Progenitor cell of endocrine pancreas (in vitro differentiated cells): ENCODE measurements around the gene MOGAT2. TPM values are rescaled to one million over a fixed set of nuclear protein-coding genes. Genes with fewer than 3 reads are reported as not detected.

Experiments
- DNase-seq: peaks from one replicate; pipeline ENCODE4 v3.0.0; 2021; ENCODE audit warnings: low spot score; ENCODE audit not compliant: unreplicated experiment
- H3K27ac Mint-ChIP-seq: 2 replicates; pipeline ENCODE4 v1.8.0; 2021; ENCODE audit warnings: mild to moderate bottlenecking, moderate library complexity, mixed read lengths
- H3K27me3 Mint-ChIP-seq: 2 replicates; pipeline ENCODE4 v1.8.0; 2021; ENCODE audit warnings: mixed read lengths
- H3K36me3 Mint-ChIP-seq: 2 replicates; pipeline ENCODE4 v1.8.0; 2022; ENCODE audit warnings: mixed read lengths; ENCODE audit not compliant: insufficient read depth
- H3K4me1 Mint-ChIP-seq: 2 replicates; pipeline ENCODE4 v1.8.0; 2021; ENCODE audit warnings: low read depth, mixed read lengths
- H3K4me3 Mint-ChIP-seq: 2 replicates; pipeline ENCODE4 v1.8.0; 2021; ENCODE audit warnings: low read depth, mild to moderate bottlenecking, moderate library complexity, mixed read lengths
- H3K9me3 Mint-ChIP-seq: 2 replicates; pipeline ENCODE4 v1.8.0; 2021; ENCODE audit warnings: low read depth, mixed read lengths
- total RNA-seq: library from RNA; stranded (reverse); gene quantifications from 2 replicates; pipeline ENCODE4 v1.2.1, GENCODE V29; 2021
- TF ChIP-seq, protein P1 (sequence below): fragments of 200-600 bp; sonication (generic); IDR thresholded peaks from one replicate; pipeline ENCODE4 v1.5.0; 2021; ENCODE audit warnings: antibody characterized with exemption, mild to moderate bottlenecking; ENCODE audit not compliant: unreplicated experiment

Gene MOGAT2
- total RNA-seq, 1 donor from 2014 or later: not detected

- TF ChIP-seq, protein P1, sequence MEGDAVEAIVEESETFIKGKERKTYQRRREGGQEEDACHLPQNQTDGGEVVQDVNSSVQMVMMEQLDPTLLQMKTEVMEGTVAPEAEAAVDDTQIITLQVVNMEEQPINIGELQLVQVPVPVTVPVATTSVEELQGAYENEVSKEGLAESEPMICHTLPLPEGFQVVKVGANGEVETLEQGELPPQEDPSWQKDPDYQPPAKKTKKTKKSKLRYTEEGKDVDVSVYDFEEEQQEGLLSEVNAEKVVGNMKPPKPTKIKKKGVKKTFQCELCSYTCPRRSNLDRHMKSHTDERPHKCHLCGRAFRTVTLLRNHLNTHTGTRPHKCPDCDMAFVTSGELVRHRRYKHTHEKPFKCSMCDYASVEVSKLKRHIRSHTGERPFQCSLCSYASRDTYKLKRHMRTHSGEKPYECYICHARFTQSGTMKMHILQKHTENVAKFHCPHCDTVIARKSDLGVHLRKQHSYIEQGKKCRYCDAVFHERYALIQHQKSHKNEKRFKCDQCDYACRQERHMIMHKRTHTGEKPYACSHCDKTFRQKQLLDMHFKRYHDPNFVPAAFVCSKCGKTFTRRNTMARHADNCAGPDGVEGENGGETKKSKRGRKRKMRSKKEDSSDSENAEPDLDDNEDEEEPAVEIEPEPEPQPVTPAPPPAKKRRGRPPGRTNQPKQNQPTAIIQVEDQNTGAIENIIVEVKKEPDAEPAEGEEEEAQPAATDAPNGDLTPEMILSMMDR: no peak
- Mint-ChIP-seq H3K4me3 (no peak overlapping the region), H3K9me3 (peaks cover 9% of the 10 kb centered on the region), H3K36me3 (no peaks in the 10 kb centered on the region), H3K27me3 (peaks cover 11% of the 10 kb centered on the region), H3K4me1 (no peaks in the 10 kb centered on the region), H3K27ac (no peak overlapping the region)
- DNase-seq: no peak
These were observed 25.8 kb upstream of the MOGAT2 start for GRCh38 chr11:75691804-75692203.

DNA sequence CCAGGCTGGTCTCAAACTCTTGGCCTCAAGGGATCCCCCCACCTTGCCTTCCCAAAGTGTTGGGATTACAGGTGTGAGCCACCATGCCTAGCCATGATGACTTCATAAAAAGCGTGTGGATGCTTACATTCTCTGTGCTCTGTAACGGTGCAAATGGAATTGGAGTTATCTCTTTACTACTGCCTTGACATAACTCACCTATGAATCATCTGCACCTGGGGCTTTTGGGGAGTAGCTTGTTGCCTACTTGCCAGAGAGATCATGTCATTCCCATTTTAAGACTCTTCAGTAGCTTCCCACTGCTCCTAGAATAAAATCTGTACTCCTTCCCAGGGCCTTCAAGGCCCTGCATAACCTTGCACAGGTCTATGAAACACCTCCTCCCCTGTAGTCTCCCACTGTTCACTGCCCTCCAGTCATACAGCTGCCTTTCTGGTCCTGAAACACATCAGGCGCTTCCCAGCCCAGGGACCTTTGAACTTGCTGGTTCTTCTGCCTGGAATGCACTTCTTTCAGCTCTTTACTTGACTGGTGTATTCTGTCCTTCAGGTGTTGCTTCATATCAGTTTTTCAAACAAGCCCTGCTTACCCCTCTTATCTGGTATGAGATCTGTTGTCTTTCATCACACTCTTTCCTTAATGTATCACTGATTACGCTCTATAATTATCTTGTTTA lies 19.6 kb upstream of the MOGAT2 start:
- DNase-seq: no peak
- Mint-ChIP-seq H3K36me3 (no peaks in the 10 kb centered on the region), H3K27ac (no peak overlapping the region), H3K4me3 (no peak overlapping the region), H3K4me1 (peaks cover 4% of the 10 kb centered on the region), H3K9me3 (peaks cover 8% of the 10 kb centered on the region), H3K27me3 (peaks cover 10% of the 10 kb centered on the region)
- TF ChIP-seq, protein P1: no peak

- TF ChIP-seq, protein P1: no peak
- peaks cover 2% of the 10 kb centered on the region for H3K9me3 Mint-ChIP-seq
- H3K4me1 Mint-ChIP-seq: peaks cover 4% of the 10 kb centered on the region
- H3K27ac Mint-ChIP-seq: no peak overlapping the region
- DNase-seq: no peak
- H3K4me3 Mint-ChIP-seq: no peak overlapping the region
- H3K27me3 Mint-ChIP-seq: peaks cover 10% of the 10 kb centered on the region
- no peaks in the 10 kb centered on the region for H3K36me3 Mint-ChIP-seq
These were observed 16.7 kb upstream of the MOGAT2 start for GRCh38 chr11:75700940-75701339.

DNA sequence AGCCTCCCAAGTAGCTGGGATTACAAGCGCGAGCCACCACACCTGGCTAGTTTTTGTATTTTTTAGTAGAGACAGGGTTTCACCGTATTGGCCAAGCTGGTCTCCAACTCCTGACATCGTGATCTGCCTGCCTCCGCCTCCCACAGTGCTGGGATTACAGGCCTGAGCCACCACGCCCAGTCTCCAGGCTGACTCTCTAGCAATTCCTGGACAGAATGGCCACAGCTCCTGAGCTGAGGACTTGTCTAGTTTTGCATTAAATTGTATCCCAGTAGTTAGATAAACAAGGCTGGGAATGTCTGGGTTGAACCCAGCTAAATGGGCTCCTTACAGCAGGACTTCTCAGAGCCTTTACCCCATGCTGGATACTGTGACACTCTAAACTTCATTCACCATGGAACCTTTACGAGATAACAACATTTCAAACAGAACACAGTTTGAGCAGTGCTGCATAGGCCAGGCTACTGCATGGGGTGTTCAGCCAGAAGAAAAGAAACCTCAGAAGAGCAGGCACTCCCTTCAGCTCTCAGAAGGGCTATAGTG lies 13.9 kb upstream of the MOGAT2 start:
- TF ChIP-seq, protein P1: no peak
- Mint-ChIP-seq H3K27ac (no peak overlapping the region), H3K9me3 (peaks cover 6% of the 10 kb centered on the region), H3K4me3 (no peak overlapping the region), H3K36me3 (no peaks in the 10 kb centered on the region), H3K27me3 (peaks cover 7% of the 10 kb centered on the region), H3K4me1 (no peaks in the 10 kb centered on the region)
- DNase-seq: no peak

GRCh38 chr11:75705541-75705940 lies 12.1 kb upstream of the MOGAT2 start:
- H3K4me1 Mint-ChIP-seq: no peaks in the 10 kb centered on the region
- TF ChIP-seq, protein P1: no peak
- H3K27ac Mint-ChIP-seq: no peak overlapping the region
- H3K27me3 Mint-ChIP-seq: no peaks in the 10 kb centered on the region
- no peaks in the 10 kb centered on the region for H3K36me3 Mint-ChIP-seq
- DNase-seq: no peak
- peaks cover 6% of the 10 kb centered on the region for H3K9me3 Mint-ChIP-seq
- no peak overlapping the region for H3K4me3 Mint-ChIP-seq
